ENCODE measurements around the gene CBR4.

The CBR4 gene

DNA sequence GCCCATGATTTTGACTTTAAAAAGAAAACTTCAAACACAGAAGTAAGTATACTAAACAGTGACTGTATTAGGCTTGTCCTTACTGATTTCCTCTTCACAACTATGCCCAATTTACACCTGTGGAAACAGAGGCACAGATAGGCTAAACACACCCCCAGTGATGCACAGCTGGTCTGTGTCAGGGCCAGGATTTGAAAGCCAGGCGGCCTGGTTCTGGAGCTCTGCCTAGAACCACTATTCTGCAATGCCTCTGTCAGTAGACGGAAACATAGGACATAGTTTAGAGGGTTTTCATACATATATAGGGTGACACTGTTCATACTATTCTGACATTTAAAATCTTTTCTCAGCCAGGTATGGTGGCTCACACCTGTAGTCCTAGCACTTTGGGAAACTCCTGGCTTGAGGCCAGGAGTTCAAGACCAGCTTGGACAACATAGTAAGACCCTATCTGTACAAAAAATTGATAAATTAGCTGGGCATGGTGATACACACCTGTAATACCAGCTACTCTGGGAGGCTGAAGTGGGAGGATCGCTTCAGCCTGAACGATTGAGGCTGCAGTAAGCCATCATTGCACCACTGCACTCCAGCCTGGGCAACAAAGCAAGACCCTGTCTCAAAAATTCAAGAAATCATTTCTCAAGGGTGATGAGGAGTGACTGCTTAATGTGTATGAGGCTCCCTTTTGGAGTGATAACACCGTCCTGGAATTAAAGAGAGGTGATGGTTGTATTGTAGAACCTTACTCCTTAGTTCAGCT is 23.0 kb upstream of the CBR4 start:
- no peak for DNase-seq

- no peak for DNase-seq
Measured at GRCh38 chr4:169032194-169032593, 22.1 kb upstream of the CBR4 start.

- DNase-seq, result no peak
Measured at GRCh38 chr4:169031392-169031791, 21.3 kb upstream of the CBR4 start.

DNA sequence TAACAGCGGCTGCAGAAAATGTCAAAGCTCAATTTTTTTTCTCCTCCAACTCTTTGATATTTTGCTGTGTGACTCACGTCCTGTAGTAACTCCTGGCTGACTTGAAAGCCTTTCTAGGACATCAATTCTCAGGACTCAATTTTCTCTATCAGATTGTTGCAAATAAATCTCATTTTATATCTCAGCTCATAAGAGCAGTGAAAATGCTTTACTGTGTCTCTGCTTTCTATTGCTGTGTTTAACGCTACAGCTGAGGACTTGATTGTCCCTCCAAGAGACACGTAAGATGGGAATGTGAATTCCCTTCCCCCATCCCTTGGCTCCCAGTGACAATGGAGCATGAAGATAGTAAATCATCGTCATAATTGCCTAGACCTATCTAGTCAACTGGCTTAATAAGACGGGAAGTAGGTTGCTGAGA is 20.5 kb upstream of the CBR4 start:
- DNase-seq, result no peak

DNA sequence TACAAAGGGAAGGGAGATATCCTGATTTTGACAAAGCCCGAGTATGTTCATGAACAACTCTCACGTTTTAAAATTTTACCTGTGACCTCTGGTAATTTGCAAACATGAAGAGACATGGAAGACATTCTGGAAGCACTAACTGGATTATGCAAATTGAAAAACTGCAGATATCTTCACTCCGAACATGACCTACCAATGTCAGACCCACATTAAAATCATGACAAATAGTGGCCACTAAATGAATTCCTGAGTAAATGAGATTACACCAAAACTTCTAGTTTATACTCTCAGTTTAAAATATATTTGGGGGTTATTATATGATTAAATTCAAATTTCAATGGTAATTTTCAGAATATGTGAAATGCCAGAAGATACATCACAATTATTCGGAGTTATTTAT is 19.9 kb upstream of the CBR4 start:
- DNase-seq, result no peak

DNA sequence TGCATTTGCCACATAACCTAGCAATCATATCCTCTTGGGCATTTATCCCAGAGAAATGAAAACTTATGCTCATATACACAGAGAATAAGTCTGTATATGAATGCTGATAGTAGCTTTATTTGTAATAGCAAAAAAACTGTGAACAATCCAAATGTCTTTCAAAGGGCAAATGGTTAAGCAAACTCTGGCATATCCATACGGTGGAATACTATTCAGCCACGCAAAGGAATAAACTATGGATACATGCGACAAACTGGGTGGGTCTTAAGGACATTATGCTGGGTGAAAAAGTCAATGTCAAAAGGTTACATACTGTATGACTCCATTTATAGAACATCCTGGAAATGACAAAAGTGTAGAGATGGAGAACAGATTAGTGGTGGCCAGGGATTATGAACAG is 17.6 kb upstream of the CBR4 start:
- DNase-seq, result no peak

DNA sequence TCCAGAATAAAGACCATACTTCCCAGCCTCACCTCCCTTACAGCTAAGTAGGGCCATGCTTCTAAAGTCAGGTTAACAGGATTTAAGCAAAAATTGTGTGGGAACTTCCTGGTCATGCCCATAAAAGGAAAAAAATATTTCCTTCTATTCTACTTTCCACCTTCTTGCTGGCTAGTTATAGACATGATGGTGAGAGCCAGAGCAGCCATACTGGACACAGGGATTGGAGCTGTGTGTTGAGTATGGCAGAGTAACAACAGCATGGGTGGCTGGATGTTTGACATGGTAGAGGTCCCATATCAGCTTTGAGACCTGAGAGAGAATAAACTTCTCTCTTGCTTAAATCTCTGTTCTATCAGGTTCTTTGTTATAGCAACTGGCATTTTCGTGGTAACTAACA is 15.1 kb upstream of the CBR4 start:
- DNase-seq, result no peak

GRCh38 chr4:169024762-169025161 is 14.7 kb upstream of the CBR4 start:
- no peak for DNase-seq

DNA sequence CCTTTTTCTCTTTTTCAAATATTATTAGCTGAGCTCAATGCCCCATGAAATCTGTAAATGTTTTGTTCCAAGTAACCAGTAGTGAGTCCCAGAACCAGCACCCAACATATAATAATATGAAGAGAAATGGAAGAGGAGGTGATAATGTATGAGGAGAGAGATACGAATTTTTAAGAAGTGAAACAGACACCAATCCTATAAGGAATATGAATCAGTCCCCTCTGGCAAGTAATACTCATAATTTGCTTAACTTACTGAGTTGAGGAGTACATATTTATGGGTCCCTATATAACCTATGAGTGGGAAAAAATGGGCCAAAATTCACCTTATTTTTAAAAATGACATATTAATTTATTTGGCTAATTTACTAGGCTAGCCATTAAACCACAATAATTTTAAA is 8.4 kb upstream of the CBR4 start:
- DNase-seq, result no peak

DNA sequence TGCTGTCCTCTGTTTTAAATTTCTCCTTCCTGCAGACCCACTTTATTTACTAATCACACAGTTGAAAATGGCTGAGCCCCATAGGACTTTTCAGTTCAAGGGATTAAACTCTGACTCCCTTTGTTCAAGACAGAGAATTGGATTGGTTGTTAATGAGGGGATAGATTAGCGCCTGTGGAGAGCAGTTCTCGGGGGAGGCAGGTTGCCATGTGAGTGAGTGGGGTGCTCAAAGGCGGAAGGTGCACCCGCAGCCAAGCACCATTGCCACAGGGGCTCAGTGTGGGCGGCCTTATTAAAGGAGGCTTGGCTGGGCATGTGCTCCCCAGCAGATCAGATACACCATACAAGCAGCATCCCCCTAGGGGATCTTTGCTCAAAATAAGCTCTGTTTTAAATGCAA is 7.9 kb upstream of the CBR4 start:
- DNase-seq, result no peak

- no peak for DNase-seq
Measured at GRCh38 chr4:169015186-169015623, 5.2 kb upstream of the CBR4 start.

DNA sequence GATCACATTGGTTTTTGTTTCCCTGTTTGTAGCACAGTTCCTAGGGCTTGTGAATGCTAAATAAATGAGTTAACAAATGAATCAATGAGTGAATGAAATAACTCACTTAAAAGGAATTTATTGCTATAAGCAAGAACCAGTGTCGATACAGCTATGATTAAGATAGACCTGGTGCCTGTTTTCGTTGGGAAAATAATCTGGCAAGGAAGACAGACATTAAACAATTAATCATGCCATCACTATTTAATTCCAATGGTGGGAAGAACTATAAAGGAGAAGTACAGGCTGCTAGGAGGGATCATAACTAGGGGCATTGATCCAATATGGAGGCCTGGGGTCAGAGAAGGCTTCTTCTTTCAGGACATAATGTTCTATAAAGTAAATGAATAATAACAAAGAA is 4.5 kb upstream of the CBR4 start:
- no peak for DNase-seq

- DNase-seq, result no peak
Measured at GRCh38 chr4:169013396-169013795, 3.3 kb upstream of the CBR4 start.

GRCh38 chr4:169012049-169012448 is 2.0 kb upstream of the CBR4 start:
- no peak for DNase-seq

- DNase-seq, result no peak
Measured at GRCh38 chr4:169009286-169010124, 550 bp downstream of the CBR4 start.

GRCh38 chr4:169005453-169006099 is 4.5 kb downstream of the CBR4 start:
- no peak for DNase-seq

GRCh38 chr4:169000315-169000714 is 9.7 kb downstream of the CBR4 start:
- no peak for DNase-seq

- no peak for DNase-seq
Measured at GRCh38 chr4:168999809-169000208, 10.2 kb downstream of the CBR4 start.

- DNase-seq, result no peak
Measured at GRCh38 chr4:168998596-168998995, 11.5 kb downstream of the CBR4 start.

GRCh38 chr4:168995537-168996295 is 14.3 kb downstream of the CBR4 start:
- no peak for DNase-seq

- no peak for DNase-seq
Measured at GRCh38 chr4:168994958-168995357, 15.1 kb downstream of the CBR4 start.

DNA sequence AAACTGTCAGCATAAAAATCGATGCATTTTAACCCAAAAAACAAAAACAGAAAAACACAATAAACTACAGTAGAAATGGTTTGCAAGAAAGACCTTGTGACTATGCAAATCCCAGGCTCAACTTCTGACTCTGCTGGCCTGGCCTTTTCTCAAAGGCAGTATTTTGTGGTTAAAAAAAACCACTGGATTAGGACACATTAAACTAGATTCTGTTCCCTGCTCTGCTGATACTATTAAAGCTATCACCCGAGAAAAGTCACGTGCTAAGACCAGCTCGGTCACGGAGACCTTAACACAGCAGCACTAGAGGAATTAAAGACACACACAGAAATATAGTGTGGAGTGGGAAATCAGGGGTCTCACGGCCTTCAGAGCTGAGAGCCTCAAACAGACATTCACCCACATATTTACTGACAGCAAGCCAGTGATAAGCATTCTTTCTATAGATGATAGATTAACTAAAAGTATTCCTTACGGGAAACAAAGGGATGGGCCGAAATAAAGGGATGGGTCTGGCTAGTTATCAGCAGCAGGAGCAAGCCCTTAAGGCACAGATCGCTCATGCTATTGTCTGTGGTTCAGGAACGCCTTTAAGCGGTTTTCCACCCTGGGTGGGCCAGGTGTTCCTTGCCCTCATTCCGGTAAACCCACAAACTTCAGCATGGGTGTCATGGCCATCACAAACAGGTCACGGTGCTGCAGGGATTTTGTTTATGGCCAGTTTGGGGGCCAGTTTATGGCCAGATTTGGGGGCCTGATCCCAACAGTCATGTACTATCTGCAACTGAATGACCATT is 16.1 kb downstream of the CBR4 start:
- DNase-seq, result no peak
